Measurements from ENCODE around the gene PRG3. TPM values are rescaled to one million over a fixed set of nuclear protein-coding genes. Genes with fewer than 3 reads are reported as not detected.
A peak's percentile ranks its signal among the peaks of the same experiment; 100 is the strongest.
"Not testable (repeated sequence)": the region's sequence is repeated elsewhere in the genome, so short reads cannot be mapped to it uniquely, and the experiment has no call there.

Gene PRG3
- total and polyA plus RNA-seq, 4 experiments from 2014 or later, result not detected

DNA sequence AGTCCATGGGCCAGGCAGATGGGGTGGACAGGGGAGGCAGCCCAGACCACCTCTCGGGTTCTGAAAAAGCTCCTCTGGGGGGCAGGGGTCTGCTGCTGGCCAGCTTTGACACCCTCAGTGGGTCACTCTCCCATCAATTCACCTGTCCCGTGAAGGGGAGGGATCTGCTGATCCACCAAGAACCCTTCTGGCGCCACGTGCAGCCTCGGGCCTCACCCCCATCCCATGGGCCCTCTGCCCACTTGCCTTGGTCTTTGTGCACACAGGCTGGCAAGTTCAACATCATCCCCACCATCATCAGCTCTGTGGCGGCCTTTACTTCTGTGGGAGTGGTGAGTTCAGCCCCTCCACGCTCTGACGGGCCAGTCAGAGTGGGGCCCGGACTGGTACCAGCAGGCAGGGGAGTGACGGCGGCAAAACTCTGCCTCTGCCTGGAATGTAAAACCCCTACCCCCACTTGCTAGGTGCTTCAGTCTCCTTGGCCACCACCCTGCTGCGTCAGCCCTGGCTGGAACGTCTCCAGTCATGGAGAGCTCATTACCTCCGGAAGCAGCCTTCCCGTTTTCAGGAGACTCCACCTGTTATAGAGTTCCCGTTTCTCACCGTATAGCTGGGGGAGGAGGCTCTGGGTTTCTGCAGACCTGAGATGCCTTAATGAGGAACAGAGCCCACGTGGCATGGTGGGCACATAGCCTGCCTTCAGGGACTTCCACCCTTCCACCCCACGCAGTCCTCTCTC, 12.7 kb downstream of the PRG3 start:
- Histone ChIP-seq H3K27ac (ENCODE audit: low read depth, low read length) (no peak overlapping the region), H3K27me3 (ENCODE audit: insufficient read depth, low read length) (no peaks in the 10 kb centered on the region), H3K4me1 (ENCODE audit: insufficient read depth, low read length) (no peaks in the 10 kb centered on the region), H3K36me3 (ENCODE audit: insufficient read depth, low read length) (no peaks in the 10 kb centered on the region), H3K9me3 (ENCODE audit: control insufficient read depth in 1 of 2, low read length in 2 of 2) (no peaks in the 10 kb centered on the region), H3K4me3 (ENCODE audit: low read length in 2 of 2) (no peak overlapping the region)
- ChIA-PET CTCF (ENCODE audit: partially characterized antibody) (interaction anchor here (1.3 kb wide), 1 partner anchor 19 kb away, joined by 4 read pairs; no protein-coding TSS in a partner anchor), POLR2A (ENCODE audit: partially characterized antibody) (no interaction called here)
- Mint-ChIP-seq H3K9me3 (peaks cover 0 to 2% (median 0%) of the 10 kb centered on the region in 8 donors), H3K4me1 (no peaks in the 10 kb centered on the region), H3K27ac (no peak overlapping the region), H3K4me3 (no peak overlapping the region), H3K36me3 (no peaks in the 10 kb centered on the region), H3K27me3 (peaks cover 2 to 4% of the 10 kb centered on the region in 2 donors)
- intact Hi-C loops (cut with micrococcal nuclease), result no loop called here
- DNase-seq, result no peak

DNA sequence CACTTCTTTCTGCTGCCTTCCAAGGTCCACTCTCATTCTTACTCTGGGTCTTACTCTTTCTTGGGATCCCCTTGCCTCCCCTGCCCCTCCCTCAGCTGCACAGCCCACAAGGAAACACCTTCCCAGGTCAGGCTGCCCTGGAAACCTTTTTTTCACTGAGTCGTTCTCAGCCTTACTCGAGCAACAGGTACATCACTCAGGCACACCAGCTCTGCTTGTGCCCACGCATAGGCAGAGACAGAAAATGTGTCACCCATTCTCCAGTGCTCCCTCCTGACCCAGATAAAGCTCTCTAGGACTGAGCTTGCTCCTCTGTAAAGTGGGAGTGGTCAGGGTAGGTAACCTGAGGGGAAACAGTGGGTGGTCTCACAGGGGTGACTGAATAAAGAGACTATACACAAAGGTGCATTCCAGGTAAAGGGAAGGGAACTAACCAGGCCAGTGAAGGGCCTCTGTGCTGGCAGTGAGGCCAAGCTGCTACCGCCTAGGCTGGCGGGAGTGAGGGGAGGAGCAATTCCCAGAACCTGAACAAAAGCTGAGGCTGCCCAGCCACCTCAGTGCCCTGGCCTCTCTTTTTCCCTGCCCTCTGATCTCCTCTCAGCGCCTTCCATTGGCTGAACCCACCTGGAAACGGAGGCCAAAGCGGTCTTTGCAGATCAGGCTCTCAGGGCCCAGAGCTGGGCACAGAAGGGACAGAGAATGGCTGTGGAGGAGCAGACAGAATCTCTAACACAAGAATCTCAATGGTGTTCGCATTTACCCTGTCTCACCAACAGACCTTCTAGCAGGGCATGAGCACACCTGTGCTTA, 15.9 kb downstream of the PRG3 start:
- peaks cover 6 to 7% of the 10 kb centered on the region in 2 donors for H3K27me3 Mint-ChIP-seq
- no peak overlapping the region for H3K4me3 ChIP-seq (ENCODE audit: low read length in 2 of 2)
- H3K4me1 ChIP-seq (ENCODE audit: insufficient read depth, low read length), result no peaks in the 10 kb centered on the region
- H3K4me1 Mint-ChIP-seq, result no peaks in the 10 kb centered on the region
- no peaks in the 10 kb centered on the region for H3K9me3 ChIP-seq (ENCODE audit: control insufficient read depth in 1 of 2, low read length in 2 of 2)
- H3K36me3 ChIP-seq (ENCODE audit: insufficient read depth, low read length), result no peaks in the 10 kb centered on the region
- no peak overlapping the region for H3K27ac ChIP-seq (ENCODE audit: low read depth, low read length)
- H3K27me3 ChIP-seq (ENCODE audit: insufficient read depth, low read length), result no peaks in the 10 kb centered on the region
- CTCF ChIA-PET (ENCODE audit: partially characterized antibody), result interaction anchor here (0.8 kb wide), 1 partner anchor 12 kb away, joined by 3 read pairs; no protein-coding TSS in a partner anchor
- POLR2A ChIA-PET (ENCODE audit: partially characterized antibody), result no interaction called here
- intact Hi-C loops (cut with micrococcal nuclease), result no loop called here
- H3K4me3 Mint-ChIP-seq, result peak overlapping the region in 1 of 8 donors; percentile 2
- peaks cover 0 to 2% (median 0%) of the 10 kb centered on the region in 8 donors for H3K9me3 Mint-ChIP-seq
- H3K27ac Mint-ChIP-seq, result peak overlapping the region in 1 of 7 donors; percentile 62
- DNase-seq, result no peak
- H3K36me3 Mint-ChIP-seq, result no peaks in the 10 kb centered on the region

DNA sequence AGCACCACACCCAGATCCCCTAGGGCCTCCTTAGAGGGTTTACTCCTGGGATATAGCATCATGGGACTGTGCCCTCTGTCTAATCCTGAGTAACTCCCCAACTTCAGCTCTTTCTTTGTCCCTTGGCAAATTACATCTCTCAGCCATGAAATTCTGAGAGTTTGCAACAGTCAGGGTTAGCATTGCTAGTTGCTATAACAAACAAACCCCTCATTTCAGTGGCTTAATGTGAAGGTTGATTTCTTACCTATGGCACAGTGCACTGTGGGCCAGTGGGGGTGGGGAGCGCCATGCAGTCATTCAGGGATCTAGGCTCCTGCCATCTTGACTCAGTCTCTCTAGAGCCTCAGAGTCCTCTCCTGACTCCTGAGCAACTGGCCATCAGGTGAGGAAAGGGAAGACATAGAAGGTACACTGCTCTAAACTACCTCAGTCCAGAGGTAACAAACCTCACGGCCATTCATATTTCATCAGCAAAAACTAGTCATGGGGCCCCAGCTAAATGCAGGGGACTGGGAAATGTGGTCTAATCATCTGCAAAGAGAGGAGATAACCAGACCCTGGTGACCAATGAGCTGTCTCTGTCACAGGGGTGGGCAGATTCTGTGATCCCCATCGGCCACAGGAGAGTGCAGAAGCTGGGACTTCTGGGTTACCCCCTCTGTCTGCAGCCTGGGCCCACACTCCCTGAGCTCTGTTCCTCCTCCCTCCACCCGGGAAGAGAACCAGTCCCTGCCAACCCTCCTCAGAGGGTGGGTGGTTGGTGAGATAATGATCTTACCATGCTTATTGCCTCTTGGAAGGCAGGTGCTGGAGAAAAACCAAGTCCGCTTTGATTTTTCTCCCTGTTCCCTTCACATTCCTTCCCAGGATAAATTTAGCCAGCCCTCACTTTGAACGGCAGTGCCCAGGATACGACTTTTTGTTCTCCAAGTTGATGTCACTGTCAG, 17.5 kb downstream of the PRG3 start:
- H3K4me1 ChIP-seq (ENCODE audit: insufficient read depth, low read length), result no peaks in the 10 kb centered on the region
- CTCF ChIA-PET (ENCODE audit: partially characterized antibody), result interaction anchor here (1.2 to 7.8 kb wide), 3 partner anchors 15 to 130 kb away, joined by 3 to 70 read pairs (median 3); no protein-coding TSS in a partner anchor
- Mint-ChIP-seq H3K4me1 (no peaks in the 10 kb centered on the region), H3K9me3 (peaks cover 0 to 2% (median 0%) of the 10 kb centered on the region in 8 donors), H3K4me3 (no peak overlapping the region), H3K36me3 (no peaks in the 10 kb centered on the region), H3K27me3 (peaks cover 6 to 7% of the 10 kb centered on the region in 2 donors), H3K27ac (no peak overlapping the region)
- no peaks in the 10 kb centered on the region for H3K9me3 ChIP-seq (ENCODE audit: control insufficient read depth in 1 of 2, low read length in 2 of 2)
- no peaks in the 10 kb centered on the region for H3K36me3 ChIP-seq (ENCODE audit: insufficient read depth, low read length)
- no peaks in the 10 kb centered on the region for H3K27me3 ChIP-seq (ENCODE audit: insufficient read depth, low read length)
- no peak overlapping the region for H3K4me3 ChIP-seq (ENCODE audit: low read length in 2 of 2)
- intact Hi-C loops (cut with micrococcal nuclease), result no loop called here
- no peak overlapping the region for H3K27ac ChIP-seq (ENCODE audit: low read depth, low read length)
- POLR2A ChIA-PET (ENCODE audit: partially characterized antibody), result no interaction called here
- DNase-seq, result no peak

DNA sequence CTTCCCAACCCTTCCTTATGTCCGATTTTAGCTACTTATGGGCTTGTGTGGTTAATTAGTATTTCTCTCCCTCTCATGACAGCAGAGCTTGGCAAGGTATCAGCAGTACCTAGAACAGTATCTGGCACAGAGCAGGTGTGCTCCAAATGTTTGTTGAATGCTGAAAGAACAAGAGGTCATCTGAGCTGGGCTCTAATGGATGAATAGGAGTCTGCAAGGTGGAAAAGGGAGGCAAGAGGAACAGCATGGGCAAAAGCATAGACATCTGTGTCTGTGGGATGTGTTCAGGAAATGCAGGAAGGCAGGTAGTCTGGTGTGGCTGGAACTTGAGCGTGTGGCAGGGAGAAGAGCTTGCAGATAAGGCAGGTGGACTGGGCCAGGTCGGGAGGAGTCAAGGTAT, 19.0 kb downstream of the PRG3 start:
- no peak for DNase-seq
- Mint-ChIP-seq H3K4me1 (no peaks in the 10 kb centered on the region), H3K27me3 (peaks cover 6 to 7% of the 10 kb centered on the region in 2 donors), H3K9me3 (peaks cover 0 to 2% (median 0%) of the 10 kb centered on the region in 8 donors), H3K4me3 (peak overlapping the region in 1 of 8 donors; percentile 5), H3K36me3 (no peaks in the 10 kb centered on the region), H3K27ac (no peak overlapping the region)
- CTCF ChIA-PET (ENCODE audit: partially characterized antibody), result interaction anchor here (1.2 to 7.8 kb wide), 4 partner anchors 14 to 132 kb away, joined by 3 to 70 read pairs (median 6); no protein-coding TSS in a partner anchor
- intact Hi-C loops (cut with micrococcal nuclease), result no loop called here
- H3K9me3 ChIP-seq (ENCODE audit: control insufficient read depth in 1 of 2, low read length in 2 of 2), result no peaks in the 10 kb centered on the region
- no peaks in the 10 kb centered on the region for H3K27me3 ChIP-seq (ENCODE audit: insufficient read depth, low read length)
- POLR2A ChIA-PET (ENCODE audit: partially characterized antibody), result interaction anchor here (0.5 kb wide), 1 partner anchor 130 kb away, joined by 3 read pairs; no protein-coding TSS in a partner anchor
- no peaks in the 10 kb centered on the region for H3K4me1 ChIP-seq (ENCODE audit: insufficient read depth, low read length)
- H3K36me3 ChIP-seq (ENCODE audit: insufficient read depth, low read length), result no peaks in the 10 kb centered on the region
- H3K4me3 ChIP-seq (ENCODE audit: low read length in 2 of 2), result no peak overlapping the region
- H3K27ac ChIP-seq (ENCODE audit: low read depth, low read length), result no peak overlapping the region

- CTCF ChIA-PET (ENCODE audit: partially characterized antibody), result interaction anchor here (3.0 to 7.8 kb wide), 2 partner anchors 13 to 132 kb away, joined by 8 to 70 read pairs; no protein-coding TSS in a partner anchor
Observed at GRCh38 chr11:57361420-57361819, 19.5 kb downstream of the PRG3 start.

GRCh38 chr11:57360991-57361390, 20.0 kb downstream of the PRG3 start:
- Mint-ChIP-seq H3K27me3 (peaks cover 5 to 11% of the 10 kb centered on the region in 2 donors), H3K9me3 (no peaks in the 10 kb centered on the region), H3K36me3 (no peaks in the 10 kb centered on the region), H3K4me3 (no peak overlapping the region), H3K27ac (peak overlapping the region in 1 of 7 donors; percentile 35), H3K4me1 (no peaks in the 10 kb centered on the region)
- no peaks in the 10 kb centered on the region for H3K9me3 ChIP-seq (ENCODE audit: control insufficient read depth in 1 of 2, low read length in 2 of 2)
- H3K4me3 ChIP-seq (ENCODE audit: low read length in 2 of 2), result no peak overlapping the region
- POLR2A ChIA-PET (ENCODE audit: partially characterized antibody), result no interaction called here
- no peaks in the 10 kb centered on the region for H3K4me1 ChIP-seq (ENCODE audit: insufficient read depth, low read length)
- no peaks in the 10 kb centered on the region for H3K27me3 ChIP-seq (ENCODE audit: insufficient read depth, low read length)
- H3K36me3 ChIP-seq (ENCODE audit: insufficient read depth, low read length), result no peaks in the 10 kb centered on the region
- CTCF ChIA-PET (ENCODE audit: partially characterized antibody), result interaction anchor here (3.0 to 7.8 kb wide), 2 partner anchors 13 to 133 kb away, joined by 8 to 70 read pairs; no protein-coding TSS in a partner anchor
- no peak overlapping the region for H3K27ac ChIP-seq (ENCODE audit: low read depth, low read length)
- intact Hi-C loops (cut with micrococcal nuclease), result no loop called here
- DNase-seq, result no peak

More at GRCh38 chr11:57361420-57361819, 19.5 kb downstream of the PRG3 start:
- H3K27ac ChIP-seq (ENCODE audit: low read depth, low read length); H3K9me3 Mint-ChIP-seq; H3K27me3 ChIP-seq (ENCODE audit: insufficient read depth, low read length); intact Hi-C loops (cut with micrococcal nuclease); H3K4me3 Mint-ChIP-seq; H3K27ac Mint-ChIP-seq; POLR2A ChIA-PET (ENCODE audit: partially characterized antibody); H3K4me3 ChIP-seq (ENCODE audit: low read length in 2 of 2); H3K4me1 ChIP-seq (ENCODE audit: insufficient read depth, low read length); H3K27me3 Mint-ChIP-seq; H3K36me3 ChIP-seq (ENCODE audit: insufficient read depth, low read length); H3K4me1 Mint-ChIP-seq; H3K36me3 Mint-ChIP-seq; H3K9me3 ChIP-seq (ENCODE audit: control insufficient read depth in 1 of 2, low read length in 2 of 2); DNase-seq: not testable (repeated sequence)

Measured in CD4-positive, alpha-beta memory T cell (primary cell).